Neural cell (in vitro differentiated cells): Measurements from ENCODE around the gene CXorf49B.
"Not testable (repeated sequence)": the region's sequence is repeated elsewhere in the genome, so short reads cannot be mapped to it uniquely, and the experiment has no call there.

ENCODE experiments used
- EP300 ChIP-seq: fragments of 450-650 bp; conservative IDR thresholded peaks from 2 replicates; pipeline ENCODE4 v1.6.1; 2014; ENCODE audit warnings: antibody characterized with exemption, mild to moderate bottlenecking, moderate library complexity; ENCODE audit not compliant: poor library complexity, severe bottlenecking
- POLR2AphosphoS5 ChIP-seq: IDR thresholded peaks from 2 replicates; pipeline ENCODE4 v1.6.1; 2012
- TAF1 ChIP-seq: IDR thresholded peaks from 2 replicates; pipeline ENCODE4 v1.6.1; 2012; ENCODE audit warnings: low read depth
- TF ChIP-seq, protein P1 (sequence below): fragments of 450-650 bp; IDR thresholded peaks from 2 replicates; pipeline ENCODE4 v1.5.1; 2014; ENCODE audit warnings: antibody characterized with exemption, mild to moderate bottlenecking, moderate library complexity; ENCODE audit not compliant: poor library complexity, severe bottlenecking

DNA sequence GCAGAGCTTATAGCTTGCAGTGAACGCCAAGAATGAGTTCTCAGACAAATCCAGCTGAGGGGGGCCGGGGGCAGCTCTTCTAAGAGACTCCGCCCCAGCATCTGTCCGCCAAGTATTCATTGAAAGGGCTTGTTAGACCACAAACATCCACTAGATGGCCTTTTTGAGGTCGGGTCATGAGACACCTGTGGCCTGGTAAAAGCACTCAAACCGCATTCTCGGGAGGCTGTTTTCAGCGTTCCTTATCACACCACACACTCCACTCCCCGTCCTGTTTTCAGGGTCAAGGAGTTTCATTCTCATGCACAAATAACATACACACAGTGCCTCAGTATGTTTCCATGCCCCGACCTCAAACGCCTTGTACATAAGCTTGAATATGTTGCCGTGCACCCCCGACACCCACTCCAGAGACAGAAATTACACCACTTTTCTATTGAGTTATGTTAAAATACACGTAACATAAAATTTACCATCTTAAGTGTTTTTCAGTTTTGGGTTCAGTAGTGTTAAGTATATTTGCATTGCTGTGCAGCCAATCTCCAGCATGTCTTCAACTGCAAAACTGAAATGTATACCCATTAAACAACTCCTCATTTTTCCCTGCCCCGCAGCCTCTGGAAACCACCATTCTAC lies 21.3 kb downstream of the CXorf49B start:
- not testable (repeated sequence) for TF ChIP-seq TAF1, EP300, POLR2AphosphoS5
- TF ChIP-seq, protein P1, sequence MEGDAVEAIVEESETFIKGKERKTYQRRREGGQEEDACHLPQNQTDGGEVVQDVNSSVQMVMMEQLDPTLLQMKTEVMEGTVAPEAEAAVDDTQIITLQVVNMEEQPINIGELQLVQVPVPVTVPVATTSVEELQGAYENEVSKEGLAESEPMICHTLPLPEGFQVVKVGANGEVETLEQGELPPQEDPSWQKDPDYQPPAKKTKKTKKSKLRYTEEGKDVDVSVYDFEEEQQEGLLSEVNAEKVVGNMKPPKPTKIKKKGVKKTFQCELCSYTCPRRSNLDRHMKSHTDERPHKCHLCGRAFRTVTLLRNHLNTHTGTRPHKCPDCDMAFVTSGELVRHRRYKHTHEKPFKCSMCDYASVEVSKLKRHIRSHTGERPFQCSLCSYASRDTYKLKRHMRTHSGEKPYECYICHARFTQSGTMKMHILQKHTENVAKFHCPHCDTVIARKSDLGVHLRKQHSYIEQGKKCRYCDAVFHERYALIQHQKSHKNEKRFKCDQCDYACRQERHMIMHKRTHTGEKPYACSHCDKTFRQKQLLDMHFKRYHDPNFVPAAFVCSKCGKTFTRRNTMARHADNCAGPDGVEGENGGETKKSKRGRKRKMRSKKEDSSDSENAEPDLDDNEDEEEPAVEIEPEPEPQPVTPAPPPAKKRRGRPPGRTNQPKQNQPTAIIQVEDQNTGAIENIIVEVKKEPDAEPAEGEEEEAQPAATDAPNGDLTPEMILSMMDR, result not testable (repeated sequence)
